K562 (cell line): Measurements from ENCODE around the gene SCAPER. TPM values are rescaled to one million over a fixed set of nuclear protein-coding genes. Genes with fewer than 3 reads are reported as not detected.

Experiments used
- ATAC-seq: fragments of 200-7000 bp; cut with Tn5 transposase; 3 replicates; pipeline ENCODE4 v1.9.1; 2020; ENCODE audit warnings: moderate library complexity
- BruUV-seq: library from RNA; stranded (reverse); fragments of 400-500 nt; replicated peaks from 2 replicates; lab custom pipeline; 2021; lab: Mats Ljungman, UMichigan
- CTCF ChIA-PET: fragments of 300-600 bp; formaldehyde crosslinking; extraction: SDS; loops from one replicate; lab custom pipeline; 2021; ENCODE audit warnings: low intra/inter-chr PET ratio; lab: Yijun Ruan, JAX
- POLR2A ChIA-PET: fragments of 300-600, 350-650 bp; sonication (Branson Sonifier 250); formaldehyde crosslinking; extraction: SDS; loops from one replicate; lab custom pipeline; 2021; ENCODE audit warnings: antibody characterized with exemption, inconsistent platforms; lab: Yijun Ruan, JAX
- DNase-seq, 4 experiments: peaks; one replicate each; pipeline versions ENCODE4 v3.0.0 to v3.0.0-alpha.2; 2011 to 2018; ENCODE audit warnings: low spot score in 3 of 4, mixed read lengths in 3 of 4; ENCODE audit errors: extremely low read depth in 1 of 4
- FAIRE-seq: peaks from 2 replicates; lab custom pipeline; 2011; peaks lifted over from hg19 to GRCh38; lab: Jason Lieb, UNC
- H2AFZ ChIP-seq: 2 replicates; pipeline ENCODE4 v1.6.0; 2011; ENCODE audit warnings: low read depth, low read length, control low read depth, inconsistent platforms
- H3K27ac ChIP-seq: fragments of 200-600 bp; 3 replicates; pipeline ENCODE4 v1.8.0; 2011; ENCODE audit warnings: low read depth, mild to moderate bottlenecking, control low read depth, inconsistent platforms, low read length, moderate library complexity, mixed read lengths; ENCODE audit errors: extremely low read depth
- H3K27me3 ChIP-seq, 2 experiments: fragments of 300-600 bp in 1 of 2; 2 replicates in 1 of 2; 3 replicates in 1 of 2; pipeline versions ENCODE4 v1.6.0 to v1.8.0; 2011; ENCODE audit warnings: inconsistent platforms in 2 of 2, low read length in 2 of 2, mild to moderate bottlenecking in 1 of 2, mixed read lengths in 1 of 2, moderate library complexity in 1 of 2; ENCODE audit not compliant: control insufficient read depth in 2 of 2, insufficient read depth in 2 of 2
- H3K36me3 ChIP-seq: fragments of 300-600 bp; 3 replicates; pipeline ENCODE4 v1.8.0; 2011; ENCODE audit warnings: mild to moderate bottlenecking, low read length, inconsistent platforms; ENCODE audit not compliant: control insufficient read depth, insufficient read depth
- H3K4me1 ChIP-seq, 2 experiments: fragments of 200-600 bp in 1 of 2; replicated peaks in 1 of 2; 2 replicates in 1 of 2; 3 replicates in 1 of 2; pipeline versions ENCODE4 v1.5.1 to v1.8.0; 2011; ENCODE audit warnings: inconsistent platforms in 2 of 2, low read length in 2 of 2, mild to moderate bottlenecking in 1 of 2, mixed read lengths in 1 of 2, moderate library complexity in 1 of 2; ENCODE audit not compliant: control insufficient read depth in 2 of 2, insufficient read depth in 2 of 2
- H3K4me2 ChIP-seq: 2 replicates; pipeline ENCODE4 v1.6.1; 2011; ENCODE audit warnings: low read length, control low read depth, inconsistent platforms, mixed read lengths; ENCODE audit not compliant: insufficient read depth
- H3K4me3 ChIP-seq: fragments of 200-600 bp; sonication (generic), shearing (Covaris generic); 2 replicates; pipeline ENCODE4 v1.5.1; 2016; ENCODE audit warnings: control low read depth, inconsistent platforms
- H3K79me2 ChIP-seq: fragments of 200-600 bp; 3 replicates; pipeline ENCODE4 v1.8.0; 2011; ENCODE audit warnings: low read length, inconsistent platforms; ENCODE audit not compliant: control insufficient read depth, insufficient read depth
- H3K9ac ChIP-seq, 2 experiments: 2 replicates each; pipeline versions ENCODE4 v1.6.0 to v1.6.1; 2011; ENCODE audit warnings: low read depth in 2 of 2, low read length in 2 of 2, control low read depth in 1 of 2, inconsistent platforms in 1 of 2, mild to moderate bottlenecking in 1 of 2, mixed read lengths in 1 of 2; ENCODE audit not compliant: insufficient read depth in 1 of 2
- H3K9me1 ChIP-seq: one replicate; pipeline ENCODE4 v1.6.0; 2011; ENCODE audit warnings: inconsistent platforms, mild to moderate bottlenecking, low read length, moderate library complexity; ENCODE audit not compliant: control insufficient read depth, insufficient read depth
- H3K9me3 ChIP-seq: replicated peaks from 2 replicates; pipeline ENCODE4 v1.5.1; 2011; ENCODE audit warnings: low read depth, low read length, inconsistent platforms; ENCODE audit not compliant: control insufficient read depth, insufficient read depth
- H4K20me1 ChIP-seq: replicated peaks from 2 replicates; pipeline ENCODE4 v1.6.1; 2011; ENCODE audit warnings: low read length, inconsistent platforms, mixed read lengths; ENCODE audit not compliant: control insufficient read depth, insufficient read depth
- ARID1B ChIP-seq: fragments of 450-650 bp; IDR thresholded peaks from 2 replicates; pipeline ENCODE4 v1.6.1; 2016; ENCODE audit warnings: antibody characterized with exemption, mild to moderate bottlenecking, inconsistent platforms
- CBFA2T2 ChIP-seq: fragments of 450-650 bp; conservative IDR thresholded peaks from 2 replicates; pipeline ENCODE4 v1.6.1; 2017; ENCODE audit warnings: mild to moderate bottlenecking
- CBX3 ChIP-seq, 2 experiments: IDR thresholded peaks; 1 replicate in 1 of 2; 2 replicates in 1 of 2; pipeline ENCODE4 v1.6.1; 2012; ENCODE audit warnings: inconsistent platforms in 2 of 2, low read length in 2 of 2, borderline replicate concordance in 1 of 2, control low read depth in 1 of 2
- FOXA3 ChIP-seq, 2 experiments: fragments of 450-650 bp in 1 of 2; sonication (generic) in 1 of 2; formaldehyde crosslinking; IDR thresholded peaks in 1 of 2; conservative IDR thresholded peaks in 1 of 2; 2 replicates each; pipeline versions ENCODE4 v1.4.0 to v1.8.0; 2020 to 2022; ENCODE audit warnings: mild to moderate bottlenecking in 2 of 2, missing genetic modification reagents in 1 of 2
- HDAC3 ChIP-seq: fragments of 450-650 bp; IDR thresholded peaks from 2 replicates; pipeline ENCODE4 v1.6.1; 2018; ENCODE audit warnings: borderline replicate concordance, mild to moderate bottlenecking, moderate library complexity; ENCODE audit not compliant: partially characterized antibody
- MAX ChIP-seq: sonication (generic); formaldehyde crosslinking; IDR thresholded peaks from 2 replicates; pipeline ENCODE4 v1.9.0; 2022; ENCODE audit warnings: mild to moderate bottlenecking, missing genetic modification reagents
- MLX ChIP-seq, 2 experiments: fragments of 450-650 bp in 1 of 2; sonication (generic) in 1 of 2; formaldehyde crosslinking; conservative IDR thresholded peaks; 2 replicates each; pipeline versions ENCODE4 v1.4.0 to v1.8.1; 2020 to 2022; ENCODE audit warnings: mild to moderate bottlenecking in 1 of 2, missing genetic modification reagents in 1 of 2
- NFIC ChIP-seq: fragments of 450-650 bp; IDR thresholded peaks from 2 replicates; pipeline ENCODE4 v1.6.1; 2017; ENCODE audit warnings: mild to moderate bottlenecking, inconsistent platforms
- SMARCE1 ChIP-seq: fragments of 450-650 bp; IDR thresholded peaks from 2 replicates; pipeline ENCODE4 v1.7.1; 2016; ENCODE audit warnings: mild to moderate bottlenecking
- TCF3 ChIP-seq: sonication (generic); formaldehyde crosslinking; IDR thresholded peaks from 2 replicates; pipeline ENCODE4 v1.4.0; 2020; ENCODE audit warnings: mild to moderate bottlenecking, missing genetic modification reagents
- TEAD4 ChIP-seq, 2 experiments: sonication (generic) in 1 of 2; formaldehyde crosslinking in 1 of 2; IDR thresholded peaks; 2 replicates each; pipeline versions ENCODE4 v1.6.1 to v1.8.0; 2012 to 2022; ENCODE audit warnings: borderline replicate concordance in 1 of 2, inconsistent platforms in 1 of 2, low read length in 1 of 2, mild to moderate bottlenecking in 1 of 2, missing genetic modification reagents in 1 of 2
- ZFP30 ChIP-seq: fragments of 250-450 bp; sonication (Bioruptor Pico); IDR thresholded peaks from 2 replicates; pipeline ENCODE4 v1.8.0; 2022; ENCODE audit warnings: moderate library complexity, mild to moderate bottlenecking, inconsistent platforms, borderline replicate concordance
- ZNF592 ChIP-seq: fragments of 450-650 bp; IDR thresholded peaks from 2 replicates; pipeline ENCODE4 v1.6.1; 2017; ENCODE audit warnings: antibody characterized with exemption, mild to moderate bottlenecking
- WGBS: fragments of 100-300 bp; shearing (Covaris generic); methylation state at CpG from one replicate; pipeline ENCODE4 v1.1.6; 2016; ENCODE audit warnings: low coverage, mixed read lengths; ENCODE audit not compliant: insufficient coverage; ENCODE audit errors: missing lambda C conversion rate; 5-methylcytosine and 5-hydroxymethylcytosine counted together
- in situ Hi-C: fragments of 300-500 bp; cut with MboI; formaldehyde crosslinking; loops from 4 replicates; pipeline ENCODE4 v1.15.0; 2018; ENCODE audit warnings: inconsistent platforms, mixed read lengths
- intact Hi-C: fragments of 100-400 bp; cut with micrococcal nuclease; formaldehyde crosslinking; loops from 2 replicates; pipeline ENCODE4 v1.14.2; 2022
- polyA plus RNA-seq, 8 experiments: library from polyadenylated mRNA; depleted of rRNA in 4 of 8; stranded (reverse) in 5 of 8; unstranded in 3 of 8; fragments of >200 nt; fragmentation: Nextera tagmentation in 2 of 8; fragmentation: Illumina TruSeq in 1 of 8; extraction: Ambion mirVana in 2 of 8; extraction: Trizol in 1 of 8; gene quantifications; 2 replicates each; pipeline versions ENCODE4 v1.2.1 to v1.2.3, GENCODE V29; 2011 to 2014; ENCODE audit warnings: inconsistent platforms in 1 of 8, missing spikeins in 1 of 8
- total RNA-seq, 7 experiments: library from RNA; depleted of rRNA in 6 of 7; stranded (reverse); fragments of >200 nt in 6 of 7; fragmentation: Illumina TruSeq in 2 of 7; extraction: Trizol in 2 of 7; gene quantifications; 2 replicates each; pipeline versions ENCODE4 v1.2.1 to v1.2.3, GENCODE V29; 2011 to 2021; ENCODE audit warnings: low replicate concordance in 1 of 7

The SCAPER gene
- total and polyA plus RNA-seq, 9 of the 15 experiments (the other 6 are each of a cell fraction or from before 2014, with no cell fraction given) = 1.3 to 5.7 (median 3.2) TPM

GRCh38 chr15:76312540-76313174, 592.5 kb downstream of the SCAPER start:
- Histone ChIP-seq H4K20me1 (no peaks in the 10 kb centered on the region; the same call in 1 of the 2 replicates), H3K27me3 (no peaks in the 10 kb centered on the region), H2AFZ (peak overlapping the region; percentile 98), H3K79me2 (peaks cover 39% of the 10 kb centered on the region), H3K4me3 (no peak overlapping the region), H3K4me2 (peak overlapping the region; percentile 32), H3K4me1 (peaks cover 28 to 29% of the 10 kb centered on the region in 2 experiments), H3K9me3 (no peaks in the 10 kb centered on the region), H3K9me1 (no peaks in the 10 kb centered on the region), H3K9ac (peak overlapping the region; percentile 3 to 46; a peak in 3 of 4 replicates), H3K27ac (peak overlapping the region; percentile 68), H3K36me3 (peaks cover 13% of the 10 kb centered on the region; the same call in 2 of the 3 replicates)
- WGBS = 44% methylated on average over 7 of the region's 7 CpGs
- intact Hi-C loops = no loop called here
- ATAC-seq (no peak), FAIRE-seq (peak; percentile 65), DNase-seq (peak in 1 of 4 experiments; percentile 47)
- POLR2A ChIA-PET = interaction anchor here (0.5 to 2.1 kb wide), 6 partner anchors 17 to 106 kb away, joined by 3 to 16 read pairs (median 4); partner anchors contain the start of gene ISL2
- in situ Hi-C loops = no loop called here
- CTCF ChIA-PET = no interaction called here
- TSS peak; percentile 83 for BruUV-seq
- TF ChIP-seq MLX (CRISPR knock-in tag; conservative IDR thresholded peaks at IDR 0.05) = no peak
- TF ChIP-seq CBX3 (IDR thresholded peaks at IDR 0.05; ENCODE audit: borderline replicate concordance in 1 of 2, low read length in 2 of 2) = 0 out of 3 replicates have a peak, but pooled peaks of 1 of the 2 experiments have one; percentile 6
- TF ChIP-seq SMARCE1 = peak; percentile 13; the same call in 1 of the 2 replicates
- TF ChIP-seq MAX (CRISPR knock-in tag) = peak; percentile 6; the same call in 1 of the 2 replicates
- TF ChIP-seq TCF3 (CRISPR knock-in tag) = peak; percentile 47
- TF ChIP-seq FOXA3 (CRISPR knock-in tag; conservative IDR thresholded peaks at IDR 0.05 in 1 of 2, IDR thresholded peaks at IDR 0.05 in 1 of 2) = 0 out of 4 replicates have a peak, but pooled peaks of 1 of the 2 experiments have one; percentile 21
- TF ChIP-seq TEAD4 (IDR thresholded peaks at IDR 0.05; ENCODE audit: low read length) = 0 out of 2 replicates have a peak, but pooled peaks have one; percentile 20
- no peak for TF ChIP-seq TEAD4 (CRISPR knock-in tag; IDR thresholded peaks at IDR 0.05; ENCODE audit: borderline replicate concordance)
- TF ChIP-seq ZNF592 = peak; percentile 43; the same call in 1 of the 2 replicates
- TF ChIP-seq CBFA2T2 = 0 out of 2 replicates have a peak, but pooled peaks have one; percentile 13
- no peak for TF ChIP-seq HDAC3
- no peak for TF ChIP-seq ZFP30 (CRISPR knock-in tag)
- TF ChIP-seq NFIC = 0 out of 2 replicates have a peak, but pooled peaks have one; percentile 5
- peak; percentile 40; the same call in 1 of the 2 replicates for TF ChIP-seq ARID1B
